AG04449 (cell line): Measurements from ENCODE around the gene ENTPD8.

Source experiments
- CTCF ChIA-PET: fragments of 350-600 bp; formaldehyde crosslinking; extraction: SDS; loops from one replicate; lab custom pipeline; 2021; ENCODE audit warnings: antibody characterized with exemption; lab: Yijun Ruan, JAX
- POLR2A ChIA-PET: fragments of 400-600, 350-600 bp; formaldehyde crosslinking; extraction: SDS; loops from one replicate; lab custom pipeline; 2020; ENCODE audit warnings: antibody characterized with exemption, inconsistent platforms; lab: Yijun Ruan, JAX
- DNase-seq: peaks from one replicate; pipeline ENCODE4 v3.0.0-alpha.2; 2010; ENCODE audit warnings: low read depth, low spot score
- H3K4me3 ChIP-seq: 2 replicates; pipeline ENCODE4 v1.5.1; 2011; ENCODE audit warnings: low read depth, mild to moderate bottlenecking, control low read depth, low read length
- TF ChIP-seq, protein P1 (sequence below): IDR thresholded peaks from one replicate; pipeline ENCODE4 v1.5.1; 2011; ENCODE audit warnings: mild to moderate bottlenecking, moderate library complexity, low read length, control low read depth, inconsistent platforms; ENCODE audit not compliant: insufficient read depth; ENCODE audit errors: missing control alignments

The ENTPD8 gene

DNA sequence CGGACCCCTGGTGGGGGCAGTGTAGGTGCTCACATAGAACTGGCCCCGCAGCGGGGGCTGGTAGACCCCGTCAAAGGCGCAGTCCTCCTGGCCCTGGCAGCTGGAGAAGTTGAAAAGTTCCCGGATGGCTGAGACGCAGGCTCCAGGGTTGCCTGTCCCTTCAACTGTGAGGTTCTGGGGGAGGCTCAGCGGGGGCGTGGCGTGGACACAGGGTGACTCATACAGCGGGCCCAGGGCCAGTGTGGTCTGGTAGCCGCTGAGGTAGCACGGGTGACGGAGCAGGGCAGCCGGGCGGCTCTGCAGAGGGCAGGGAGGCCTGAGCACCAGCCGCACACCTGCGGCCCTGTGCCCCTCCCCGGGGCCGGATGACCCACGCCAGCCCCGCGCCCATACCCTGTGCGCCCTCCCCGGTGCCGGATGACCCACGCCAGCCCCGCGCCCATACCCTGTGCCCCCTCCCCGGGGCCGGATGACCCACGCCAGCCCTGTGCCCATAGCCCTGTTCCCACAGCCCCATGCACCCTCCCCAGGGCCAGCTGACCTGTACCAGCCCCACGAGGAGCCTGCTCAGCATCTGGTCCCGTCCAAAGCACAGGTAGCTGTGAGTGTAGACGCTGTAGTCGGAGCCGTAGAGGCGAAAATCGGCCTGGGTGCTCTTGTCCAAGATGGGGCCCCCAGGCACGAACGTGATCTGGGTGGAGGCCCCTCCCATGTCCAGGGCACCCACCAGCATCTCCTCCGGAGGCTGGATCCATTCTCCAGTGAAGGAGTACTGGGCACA lies 5.0 kb downstream of the ENTPD8 start:
- DNase-seq, result no peak
- TF ChIP-seq, protein P1, sequence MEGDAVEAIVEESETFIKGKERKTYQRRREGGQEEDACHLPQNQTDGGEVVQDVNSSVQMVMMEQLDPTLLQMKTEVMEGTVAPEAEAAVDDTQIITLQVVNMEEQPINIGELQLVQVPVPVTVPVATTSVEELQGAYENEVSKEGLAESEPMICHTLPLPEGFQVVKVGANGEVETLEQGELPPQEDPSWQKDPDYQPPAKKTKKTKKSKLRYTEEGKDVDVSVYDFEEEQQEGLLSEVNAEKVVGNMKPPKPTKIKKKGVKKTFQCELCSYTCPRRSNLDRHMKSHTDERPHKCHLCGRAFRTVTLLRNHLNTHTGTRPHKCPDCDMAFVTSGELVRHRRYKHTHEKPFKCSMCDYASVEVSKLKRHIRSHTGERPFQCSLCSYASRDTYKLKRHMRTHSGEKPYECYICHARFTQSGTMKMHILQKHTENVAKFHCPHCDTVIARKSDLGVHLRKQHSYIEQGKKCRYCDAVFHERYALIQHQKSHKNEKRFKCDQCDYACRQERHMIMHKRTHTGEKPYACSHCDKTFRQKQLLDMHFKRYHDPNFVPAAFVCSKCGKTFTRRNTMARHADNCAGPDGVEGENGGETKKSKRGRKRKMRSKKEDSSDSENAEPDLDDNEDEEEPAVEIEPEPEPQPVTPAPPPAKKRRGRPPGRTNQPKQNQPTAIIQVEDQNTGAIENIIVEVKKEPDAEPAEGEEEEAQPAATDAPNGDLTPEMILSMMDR, result no peak
- no peak overlapping the region for H3K4me3 ChIP-seq
- ChIA-PET CTCF (interaction anchor here (2.0 to 2.6 kb wide), 2 partner anchors 9 to 13 kb away, joined by 13 to 14 read pairs; partner anchors contain the start of genes EXD3 and NOXA1), POLR2A (no interaction called here)

DNA sequence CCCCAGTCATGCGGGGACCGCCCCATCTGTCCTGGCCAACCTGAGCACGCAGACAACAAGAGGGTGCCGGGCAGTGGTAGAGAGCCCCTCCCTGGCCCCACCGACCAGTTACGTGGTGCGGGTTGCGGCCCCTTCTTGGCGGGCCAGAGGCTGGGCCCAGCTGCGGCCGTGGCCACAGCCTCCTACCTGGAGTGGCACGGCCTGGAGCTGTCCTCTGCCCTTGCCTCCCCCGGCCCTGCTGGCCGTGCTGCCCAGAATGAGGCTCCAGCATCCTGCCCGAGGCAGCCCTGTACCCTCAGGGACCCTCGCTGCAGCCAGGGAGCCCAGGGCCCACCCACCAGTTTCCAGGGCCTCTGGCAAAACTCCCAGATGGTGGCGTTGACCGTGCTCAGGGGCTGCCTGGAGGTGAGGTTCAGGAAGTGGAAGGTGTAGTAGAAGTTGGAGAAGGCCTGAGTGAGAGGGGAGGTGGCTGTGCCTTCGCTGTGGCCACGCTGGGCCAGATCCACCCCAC lies 5.7 kb downstream of the ENTPD8 start:
- POLR2A ChIA-PET, result no interaction called here
- H3K4me3 ChIP-seq, result no peak overlapping the region
- TF ChIP-seq, protein P1, result no peak
- CTCF ChIA-PET, result interaction anchor here (1.2 kb wide), 1 partner anchor 117 kb away, joined by 3 read pairs; the partner anchor contains the start of gene MRPL41
- no peak for DNase-seq

DNA sequence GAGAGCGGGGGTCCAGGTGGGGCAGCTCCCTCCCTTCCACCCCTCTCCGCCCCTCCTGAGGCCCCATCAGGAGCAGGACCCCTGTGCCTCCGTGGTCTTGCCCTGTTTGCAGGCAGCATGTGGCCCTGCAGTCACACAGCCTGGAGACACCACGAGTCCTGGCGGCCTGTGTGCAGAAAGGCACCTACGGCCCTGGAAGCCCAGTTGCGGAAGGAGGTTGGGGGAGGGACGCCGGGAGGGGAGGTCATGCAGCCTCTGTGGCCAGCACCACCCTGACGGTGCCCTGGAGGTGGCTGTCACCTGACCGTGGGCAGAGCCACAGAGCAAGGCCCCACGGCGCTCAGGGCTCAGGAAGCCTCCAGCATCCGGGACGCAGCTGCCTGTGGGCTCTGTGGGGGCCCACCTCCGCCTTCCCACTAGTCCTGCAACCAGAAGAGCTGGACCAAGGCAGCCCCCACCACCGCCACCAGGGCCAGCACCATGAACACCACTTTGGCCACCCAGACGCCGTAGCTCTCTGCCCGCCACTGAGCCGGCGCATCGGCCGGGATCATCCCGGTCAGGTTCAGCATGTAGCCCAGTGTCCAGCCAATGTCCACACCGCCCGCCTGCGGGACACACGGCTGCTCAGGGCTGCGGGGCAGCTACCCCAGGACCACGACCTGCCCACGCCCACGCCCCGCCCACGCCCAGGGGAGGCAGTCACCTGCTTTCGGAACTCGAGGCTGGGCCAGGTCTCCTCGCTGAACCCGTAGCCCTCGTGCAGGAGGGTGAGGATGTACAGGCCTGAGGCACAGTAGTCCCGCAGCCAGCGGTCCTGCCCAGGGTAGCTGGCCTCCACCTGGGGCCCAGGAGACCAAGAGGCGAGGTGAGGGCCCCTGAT lies 6.4 kb downstream of the ENTPD8 start:
- TF ChIP-seq, protein P1, result no peak
- ChIA-PET POLR2A (no interaction called here), CTCF (interaction anchor here (1.2 to 1.3 kb wide), 3 partner anchors 11 to 117 kb away, joined by 3 to 6 read pairs (median 5); partner anchors contain the start of genes EXD3, MRPL41 and NOXA1)
- no peak for DNase-seq
- H3K4me3 ChIP-seq, result no peak overlapping the region

DNA sequence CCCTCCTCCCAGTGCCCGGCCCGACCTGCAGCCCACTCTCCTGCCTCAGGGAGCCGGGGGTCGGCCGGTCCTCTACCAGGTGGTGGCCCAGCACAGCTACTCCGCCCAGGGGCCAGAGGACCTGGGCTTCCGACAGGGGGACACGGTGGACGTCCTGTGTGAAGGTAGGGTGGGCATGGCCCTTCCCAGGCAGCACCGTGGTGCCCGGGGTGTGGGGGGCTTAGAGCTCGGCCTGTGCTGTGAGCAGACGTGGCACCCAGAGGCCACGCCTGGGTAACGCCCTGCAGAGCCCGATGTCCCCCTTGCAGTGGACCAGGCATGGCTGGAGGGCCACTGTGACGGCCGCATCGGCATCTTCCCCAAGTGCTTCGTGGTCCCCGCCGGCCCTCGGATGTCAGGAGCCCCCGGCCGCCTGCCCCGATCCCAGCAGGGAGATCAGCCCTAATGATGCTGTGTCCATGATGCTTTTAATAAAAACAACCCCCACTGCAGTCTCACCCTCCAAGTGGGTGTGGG lies 7.2 kb downstream of the ENTPD8 start:
- CTCF ChIA-PET, result interaction anchor here (1.2 to 1.7 kb wide), 3 partner anchors 10 to 11 kb away, joined by 4 to 6 read pairs (median 5); partner anchors contain the start of genes EXD3 and NOXA1
- no peak for DNase-seq
- TF ChIP-seq, protein P1, result no peak
- POLR2A ChIA-PET, result no interaction called here
- H3K4me3 ChIP-seq, result no peak overlapping the region

DNA sequence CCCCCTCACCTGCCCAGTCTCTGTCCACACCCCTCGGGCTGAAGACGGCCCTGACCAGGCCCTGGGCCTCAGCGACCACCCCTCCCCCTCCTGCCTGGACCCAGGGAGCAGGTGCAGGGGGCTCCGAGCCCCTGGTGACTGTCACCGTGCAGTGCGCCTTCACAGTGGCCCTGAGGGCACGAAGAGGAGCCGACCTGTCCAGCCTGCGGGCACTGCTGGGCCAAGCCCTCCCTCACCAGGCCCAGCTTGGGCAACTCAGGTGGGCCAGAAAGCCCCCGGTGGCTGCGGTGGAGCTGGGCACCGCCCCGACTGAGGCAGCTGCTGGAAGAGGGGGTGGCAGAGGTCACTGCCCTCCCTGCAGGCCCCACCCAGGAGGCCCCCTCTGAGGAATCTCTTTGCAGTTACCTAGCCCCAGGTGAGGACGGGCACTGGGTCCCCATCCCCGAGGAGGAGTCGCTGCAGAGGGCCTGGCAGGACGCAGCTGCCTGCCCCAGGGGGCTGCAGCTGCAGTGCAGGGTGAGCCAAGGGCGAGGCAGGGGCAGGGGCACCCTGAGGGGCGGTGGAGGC lies 7.7 kb downstream of the ENTPD8 start:
- no peak overlapping the region for H3K4me3 ChIP-seq
- TF ChIP-seq, protein P1, result no peak
- no peak for DNase-seq
- ChIA-PET CTCF (interaction anchor here (1.2 to 2.5 kb wide), 4 partner anchors 10 to 12 kb away, joined by 4 to 13 read pairs (median 6); partner anchors contain the start of genes EXD3 and NOXA1), POLR2A (no interaction called here)
